Vagina (tissue), 2 donors: ENCODE data around the gene CALN1. TPM values are rescaled to one million over a fixed set of nuclear protein-coding genes. Genes with fewer than 3 reads are reported as not detected.

Source experiments
- DNase-seq, 2 donors: peaks; one replicate each; pipeline ENCODE4 v3.0.0-alpha.2; 2017; ENCODE audit errors: extremely low spot score in 2 of 2
- H3K27ac ChIP-seq: fragments of 200-600 bp; sonication (generic); one replicate; pipeline ENCODE4 v1.5.1; 2019
- H3K27me3 ChIP-seq: fragments of 200-600 bp; sonication (generic); one replicate; pipeline ENCODE4 v1.5.1; 2019
- H3K36me3 ChIP-seq, 2 donors: fragments of 200-600 bp; sonication (generic); one replicate each; pipeline ENCODE4 v1.5.1; 2017 to 2019
- H3K4me1 ChIP-seq: fragments of 200-600 bp; sonication (generic); one replicate; pipeline ENCODE4 v1.5.1; 2019
- H3K4me3 ChIP-seq, 2 donors: fragments of 200-600 bp; sonication (generic); 1 replicate in 1 of 2; 2 replicates in 1 of 2; pipeline ENCODE4 v1.5.1; 2016 to 2019
- H3K9me3 ChIP-seq: fragments of 200-600 bp; sonication (generic); one replicate; pipeline ENCODE4 v1.5.1; 2019
- CTCF ChIP-seq, 3 experiments: fragments of 450-650 bp in 2 of 3; fragments of 200-600 bp in 1 of 3; sonication (generic) in 1 of 3; IDR thresholded peaks; one replicate each; pipeline ENCODE4 v1.5.1; 2017 to 2019; ENCODE audit warnings: antibody characterized with exemption in 3 of 3, mild to moderate bottlenecking in 2 of 3, moderate library complexity in 2 of 3
- POLR2A ChIP-seq, 2 donors: fragments of 450-650 bp; IDR thresholded peaks; one replicate each; pipeline ENCODE4 v1.6.1; 2017; ENCODE audit warnings: antibody characterized with exemption in 2 of 2, mild to moderate bottlenecking in 2 of 2, moderate library complexity in 2 of 2
- POLR2AphosphoS5 ChIP-seq, 2 donors: sonication (generic); formaldehyde crosslinking; IDR thresholded peaks; one replicate each; pipeline ENCODE4 v1.9.0; 2017; ENCODE audit warnings: antibody characterized with exemption in 2 of 2, mild to moderate bottlenecking in 2 of 2, low read depth in 1 of 2; ENCODE audit not compliant: insufficient read depth in 1 of 2
- intact Hi-C: fragments of 100-400 bp; cut with DNase I; formaldehyde crosslinking; loops from one replicate; pipeline ENCODE4 v1.15.1; 2023
- total RNA-seq: library from RNA; depleted of rRNA; stranded (reverse); fragments of >200 nt; gene quantifications from one replicate; pipeline ENCODE4 v1.2.3, GENCODE V29; 2016

The CALN1 gene
- total RNA-seq, 1 donor from 2014 or later, result 6.9 TPM

- H3K9me3 ChIP-seq, result no peaks in the 10 kb centered on the region
- H3K27me3 ChIP-seq, result no peaks in the 10 kb centered on the region
- no peak for TF ChIP-seq POLR2A (IDR thresholded peaks at IDR 0.05)
- no peak for TF ChIP-seq CTCF (IDR thresholded peaks at IDR 0.05)
- TF ChIP-seq POLR2AphosphoS5 (IDR thresholded peaks at IDR 0.05; ENCODE audit: insufficient read depth in 1 of 2, low read depth in 1 of 2), result no peak
Observed at GRCh38 chr7:72111086-72111485, 301.1 kb downstream of the CALN1 start.

GRCh38 chr7:72109566-72109965 lies 302.6 kb downstream of the CALN1 start:
- no peaks in the 10 kb centered on the region for H3K9me3 ChIP-seq
- no peaks in the 10 kb centered on the region for H3K4me1 ChIP-seq
- H3K36me3 ChIP-seq, result no peaks in the 10 kb centered on the region
- H3K27ac ChIP-seq, result no peak overlapping the region
- DNase-seq, result no peak
- TF ChIP-seq POLR2A (IDR thresholded peaks at IDR 0.05), result no peak
- no peak for TF ChIP-seq CTCF (IDR thresholded peaks at IDR 0.05)
- TF ChIP-seq POLR2AphosphoS5 (IDR thresholded peaks at IDR 0.05; ENCODE audit: insufficient read depth in 1 of 2, low read depth in 1 of 2), result no peak
- no peak overlapping the region for H3K4me3 ChIP-seq
- intact Hi-C loops, result no loop called here
- no peaks in the 10 kb centered on the region for H3K27me3 ChIP-seq

More at GRCh38 chr7:72111086-72111485, 301.1 kb downstream of the CALN1 start:
- no peaks in the 10 kb centered on the region for H3K36me3 ChIP-seq
- H3K4me3 ChIP-seq, result no peak overlapping the region
- intact Hi-C loops, result no loop called here
- H3K4me1 ChIP-seq, result no peaks in the 10 kb centered on the region
- H3K27ac ChIP-seq, result no peak overlapping the region
- DNase-seq, result no peak

DNA sequence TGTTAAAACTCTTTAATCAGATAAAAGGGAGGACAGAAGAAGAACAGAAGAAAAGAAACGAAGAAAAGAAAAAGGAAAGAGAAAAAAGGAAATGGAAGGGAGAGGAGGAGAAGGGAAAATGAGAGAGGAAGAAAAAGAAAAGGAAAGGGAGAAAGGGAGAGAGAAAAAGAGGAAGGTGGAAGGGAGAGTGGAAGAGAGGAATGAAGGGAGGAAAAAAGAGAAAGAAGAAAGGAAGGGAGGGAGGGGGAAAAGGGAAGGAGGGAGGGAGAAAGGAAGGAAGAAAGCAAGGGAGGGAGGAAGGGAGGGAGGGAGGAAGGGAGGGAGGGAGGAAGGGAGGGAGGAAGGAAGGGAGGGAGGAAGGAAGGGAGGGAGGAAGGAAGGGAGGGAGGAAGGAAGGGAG lies 305.7 kb downstream of the CALN1 start:
- Histone ChIP-seq H3K36me3 (no peaks in the 10 kb centered on the region), H3K27me3 (no peaks in the 10 kb centered on the region), H3K4me3 (no peak overlapping the region), H3K4me1 (no peaks in the 10 kb centered on the region), H3K9me3 (no peaks in the 10 kb centered on the region), H3K27ac (no peak overlapping the region)
- intact Hi-C loops, result no loop called here
- TF ChIP-seq POLR2AphosphoS5 (IDR thresholded peaks at IDR 0.05; ENCODE audit: insufficient read depth in 1 of 2, low read depth in 1 of 2), result no peak
- no peak for DNase-seq

GRCh38 chr7:72101444-72101843 lies 310.7 kb downstream of the CALN1 start:
- Histone ChIP-seq H3K36me3 (no peaks in the 10 kb centered on the region), H3K27ac (no peak overlapping the region), H3K4me3 (no peak overlapping the region), H3K4me1 (peaks cover 10% of the 10 kb centered on the region), H3K27me3 (no peaks in the 10 kb centered on the region), H3K9me3 (no peaks in the 10 kb centered on the region)
- TF ChIP-seq POLR2AphosphoS5 (IDR thresholded peaks at IDR 0.05; ENCODE audit: insufficient read depth in 1 of 2, low read depth in 1 of 2) (no peak), POLR2A (IDR thresholded peaks at IDR 0.05) (no peak), CTCF (IDR thresholded peaks at IDR 0.05) (no peak)
- intact Hi-C loops, result no loop called here
- no peak for DNase-seq

DNA sequence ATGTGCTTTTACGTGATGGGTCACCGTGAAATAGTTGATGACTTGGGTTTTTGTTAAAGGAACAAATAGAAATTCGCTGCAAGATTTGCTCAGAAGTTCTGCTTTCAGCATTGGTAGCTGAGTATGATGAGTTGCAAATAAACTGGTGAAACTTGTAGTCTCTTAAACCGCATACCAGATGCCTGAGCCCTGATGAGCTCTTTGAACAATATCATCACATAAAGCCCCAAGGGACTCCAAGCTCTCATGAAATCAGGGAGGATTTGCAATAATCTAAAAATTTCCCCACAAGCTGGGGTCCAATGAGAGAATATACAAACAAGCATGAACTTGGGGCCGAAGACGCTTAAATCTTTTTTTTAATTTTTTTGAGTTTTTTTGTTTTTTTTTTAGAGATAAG lies 312.4 kb downstream of the CALN1 start:
- Histone ChIP-seq H3K4me1 (peaks cover 10% of the 10 kb centered on the region), H3K27me3 (no peaks in the 10 kb centered on the region), H3K4me3 (no peak overlapping the region), H3K36me3 (no peaks in the 10 kb centered on the region), H3K27ac (peak overlapping the region; percentile 62), H3K9me3 (no peaks in the 10 kb centered on the region)
- TF ChIP-seq POLR2AphosphoS5 (IDR thresholded peaks at IDR 0.05; ENCODE audit: insufficient read depth in 1 of 2, low read depth in 1 of 2), result no peak
- TF ChIP-seq CTCF (IDR thresholded peaks at IDR 0.05), result no peak
- no peak for TF ChIP-seq POLR2A (IDR thresholded peaks at IDR 0.05)
- peak in 1 of 2 donors; percentile 10 for DNase-seq
- intact Hi-C loops, result no loop called here
